ENCODE results near the gene KLHL3. TPM values are rescaled to one million over a fixed set of nuclear protein-coding genes. Genes with fewer than 3 reads are reported as not detected.

Gene KLHL3
- total RNA-seq, 2 donors from 2014 or later: 24.6 to 38.2 TPM

GRCh38 chr5:137605411-137605810, 130.5 kb downstream of the KLHL3 start:
- Histone ChIP-seq H3K36me3 (no peaks in the 10 kb centered on the region), H3K9me3 (no peaks in the 10 kb centered on the region), H3K4me3 (no peak overlapping the region), H3K4me1 (no peaks in the 10 kb centered on the region), H3K27me3 (no peaks in the 10 kb centered on the region), H3K27ac (no peak overlapping the region)
- TF ChIP-seq, protein P1, sequence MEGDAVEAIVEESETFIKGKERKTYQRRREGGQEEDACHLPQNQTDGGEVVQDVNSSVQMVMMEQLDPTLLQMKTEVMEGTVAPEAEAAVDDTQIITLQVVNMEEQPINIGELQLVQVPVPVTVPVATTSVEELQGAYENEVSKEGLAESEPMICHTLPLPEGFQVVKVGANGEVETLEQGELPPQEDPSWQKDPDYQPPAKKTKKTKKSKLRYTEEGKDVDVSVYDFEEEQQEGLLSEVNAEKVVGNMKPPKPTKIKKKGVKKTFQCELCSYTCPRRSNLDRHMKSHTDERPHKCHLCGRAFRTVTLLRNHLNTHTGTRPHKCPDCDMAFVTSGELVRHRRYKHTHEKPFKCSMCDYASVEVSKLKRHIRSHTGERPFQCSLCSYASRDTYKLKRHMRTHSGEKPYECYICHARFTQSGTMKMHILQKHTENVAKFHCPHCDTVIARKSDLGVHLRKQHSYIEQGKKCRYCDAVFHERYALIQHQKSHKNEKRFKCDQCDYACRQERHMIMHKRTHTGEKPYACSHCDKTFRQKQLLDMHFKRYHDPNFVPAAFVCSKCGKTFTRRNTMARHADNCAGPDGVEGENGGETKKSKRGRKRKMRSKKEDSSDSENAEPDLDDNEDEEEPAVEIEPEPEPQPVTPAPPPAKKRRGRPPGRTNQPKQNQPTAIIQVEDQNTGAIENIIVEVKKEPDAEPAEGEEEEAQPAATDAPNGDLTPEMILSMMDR (IDR thresholded peaks at IDR 0.05): peak in 1 of 2 donors; percentile 44
- no peak for DNase-seq (ENCODE audit: low spot score)

DNA sequence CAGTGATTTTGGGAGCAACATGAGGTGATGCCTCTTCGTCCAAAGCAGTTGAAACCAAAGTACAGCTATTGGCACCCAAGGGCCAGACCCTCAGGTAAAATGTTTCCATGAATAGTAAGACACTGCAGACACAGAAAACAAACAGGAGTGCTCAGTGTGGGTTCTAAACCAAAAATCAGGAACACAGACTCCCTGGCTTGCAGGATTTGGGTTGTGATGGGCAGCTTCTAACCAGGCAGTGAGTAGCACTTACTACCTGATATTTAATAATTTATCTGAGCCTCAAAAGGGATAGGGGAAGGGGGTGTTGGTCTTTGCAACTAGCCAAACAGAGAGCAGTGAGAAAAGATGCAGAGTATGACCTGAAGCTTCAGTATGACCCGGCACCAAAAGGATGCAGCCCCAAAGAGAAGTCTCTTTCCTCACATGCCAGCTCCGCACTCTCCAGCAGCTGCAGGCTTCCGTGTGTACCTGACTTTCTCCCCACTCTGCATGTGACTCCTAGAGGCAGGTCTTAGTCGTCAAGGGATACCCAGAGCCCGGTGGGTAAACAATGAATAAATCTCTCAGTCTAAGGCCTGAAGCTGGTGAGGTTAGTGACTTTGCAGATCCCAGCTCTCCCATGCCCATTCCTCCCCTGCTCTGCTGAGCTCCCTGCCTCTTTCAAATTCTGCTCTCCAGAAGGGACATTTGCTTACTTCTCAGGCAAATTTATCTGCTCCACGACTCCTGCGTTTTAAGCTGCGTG, 131.4 kb downstream of the KLHL3 start:
- Histone ChIP-seq H3K27me3 (no peaks in the 10 kb centered on the region), H3K9me3 (no peaks in the 10 kb centered on the region), H3K4me3 (no peak overlapping the region), H3K36me3 (no peaks in the 10 kb centered on the region), H3K27ac (no peak overlapping the region), H3K4me1 (no peaks in the 10 kb centered on the region)
- TF ChIP-seq, protein P1 (IDR thresholded peaks at IDR 0.05): no peak
- no peak for DNase-seq (ENCODE audit: low spot score)

DNA sequence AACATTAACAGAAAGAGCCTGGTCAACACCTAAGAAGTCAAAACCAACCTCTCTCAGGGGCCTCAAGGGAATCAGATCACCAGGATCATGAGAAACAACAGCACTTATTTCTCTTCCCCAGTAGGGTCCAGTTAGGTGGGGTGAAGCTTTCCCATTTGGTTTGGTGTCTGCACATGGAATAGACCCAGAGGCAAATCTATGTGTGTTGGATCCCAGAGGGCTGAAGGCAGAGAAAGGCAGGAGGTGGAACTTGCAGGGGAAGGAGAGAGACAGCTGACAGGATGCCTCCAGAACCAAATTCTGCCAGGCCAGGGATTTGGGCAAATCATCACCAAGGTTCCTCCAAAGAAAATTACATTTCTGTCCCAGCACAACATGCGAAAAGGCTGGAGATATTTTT, 132.0 kb downstream of the KLHL3 start:
- Histone ChIP-seq H3K4me3 (no peak overlapping the region), H3K36me3 (no peaks in the 10 kb centered on the region), H3K27me3 (no peaks in the 10 kb centered on the region), H3K27ac (no peak overlapping the region), H3K9me3 (no peaks in the 10 kb centered on the region), H3K4me1 (no peaks in the 10 kb centered on the region)
- no peak for DNase-seq (ENCODE audit: low spot score)
- TF ChIP-seq, protein P1 (IDR thresholded peaks at IDR 0.05): no peak

DNA sequence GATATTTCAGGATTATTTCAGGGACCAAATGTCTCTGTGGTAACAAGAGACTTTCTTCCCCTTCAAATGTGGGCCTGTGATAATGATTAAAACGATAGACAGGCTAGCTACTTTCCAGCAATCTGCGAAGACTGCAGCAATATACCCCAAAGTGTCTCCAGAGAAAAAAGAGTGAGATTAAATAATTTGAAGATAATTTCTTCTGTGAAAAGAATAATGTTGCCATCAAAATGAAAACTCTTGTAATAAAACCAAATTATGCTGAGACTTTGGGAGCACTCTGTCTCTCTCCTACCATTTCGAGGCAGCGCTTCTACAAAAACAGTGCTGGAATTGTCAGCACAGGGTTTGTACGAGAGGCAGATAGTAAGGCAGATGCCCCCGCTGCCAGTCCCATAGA, 132.5 kb downstream of the KLHL3 start:
- DNase-seq (ENCODE audit: low spot score): no peak
- Histone ChIP-seq H3K4me1 (no peaks in the 10 kb centered on the region), H3K27ac (no peak overlapping the region), H3K9me3 (no peaks in the 10 kb centered on the region), H3K4me3 (no peak overlapping the region), H3K36me3 (no peaks in the 10 kb centered on the region), H3K27me3 (no peaks in the 10 kb centered on the region)
- TF ChIP-seq, protein P1 (IDR thresholded peaks at IDR 0.05): no peak

DNA sequence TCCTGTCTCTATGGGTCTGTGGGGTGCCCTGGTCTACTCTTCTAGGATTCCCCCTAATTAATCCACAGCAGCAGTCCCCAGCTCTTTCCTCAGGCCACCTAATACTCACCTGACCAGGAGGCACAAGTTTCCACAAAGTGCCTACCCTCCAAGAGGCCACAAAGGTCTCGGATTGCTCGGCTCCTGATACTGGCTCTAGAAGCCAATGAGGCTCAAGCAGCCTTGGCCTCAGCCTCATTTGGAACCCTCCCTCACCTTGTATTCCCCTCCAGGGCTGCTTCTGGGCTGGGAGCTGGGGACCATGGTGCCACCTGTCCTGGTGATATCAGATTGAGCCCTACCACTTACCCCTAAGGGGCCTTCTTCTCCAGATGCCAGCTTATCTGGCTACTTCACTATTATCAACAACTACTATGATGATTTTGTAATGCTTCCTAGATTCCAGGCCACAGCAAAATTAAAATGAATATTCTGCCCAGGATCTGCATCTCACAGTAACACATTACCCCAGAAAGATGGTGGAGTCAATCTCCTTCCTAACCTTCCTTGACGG, 133.1 kb downstream of the KLHL3 start:
- Histone ChIP-seq H3K4me1 (no peaks in the 10 kb centered on the region), H3K27me3 (no peaks in the 10 kb centered on the region), H3K27ac (no peak overlapping the region), H3K9me3 (no peaks in the 10 kb centered on the region), H3K36me3 (no peaks in the 10 kb centered on the region), H3K4me3 (no peak overlapping the region)
- TF ChIP-seq, protein P1 (IDR thresholded peaks at IDR 0.05): no peak
- no peak for DNase-seq (ENCODE audit: low spot score)
